Spleen (tissue), 7 donors: ENCODE data around the gene CEP112.

ENCODE experiments used
- CTCF ChIP-seq, 11 experiments: fragments of 200-600 bp in 7 of 11; fragments of 450-650 bp in 4 of 11; sonication (generic) in 4 of 11; IDR thresholded peaks in 8 of 11; conservative IDR thresholded peaks in 3 of 11; 1 replicate in 7 of 11; 2 replicates in 4 of 11; pipeline versions ENCODE4 v1.4.0 to v1.8.0; 2016 to 2021; ENCODE audit warnings: antibody characterized with exemption in 11 of 11, inconsistent platforms in 4 of 11, mild to moderate bottlenecking in 1 of 11
- POLR2A ChIP-seq, 3 donors: fragments of 450-650 bp; IDR thresholded peaks; one replicate each; pipeline ENCODE4 v1.5.1; 2017; ENCODE audit warnings: antibody characterized with exemption in 3 of 3, mild to moderate bottlenecking in 1 of 3
- POLR2AphosphoS5 ChIP-seq, 3 donors: sonication (generic); formaldehyde crosslinking; IDR thresholded peaks; one replicate each; pipeline ENCODE4 v1.5.1; 2017; ENCODE audit warnings: antibody characterized with exemption in 3 of 3
- donor health status: DM: no; HTN: no; CAD: no; lungs with moderate emphysema.
- donor health status: DM: no; HTN: no; CAD: no.
- donor health status: DM: no; HTN: no; CAD: no.

GRCh38 chr17:66135896-66136295 lies 56.0 kb downstream of the CEP112 start:
- TF ChIP-seq CTCF (IDR thresholded peaks at IDR 0.05 in 8 of 11, conservative IDR thresholded peaks at IDR 0.05 in 3 of 11) (no peak), POLR2A (IDR thresholded peaks at IDR 0.05) (no peak), POLR2AphosphoS5 (IDR thresholded peaks at IDR 0.05) (no peak)
